ENCODE data around the gene INPP4B.

INPP4B gene

DNA sequence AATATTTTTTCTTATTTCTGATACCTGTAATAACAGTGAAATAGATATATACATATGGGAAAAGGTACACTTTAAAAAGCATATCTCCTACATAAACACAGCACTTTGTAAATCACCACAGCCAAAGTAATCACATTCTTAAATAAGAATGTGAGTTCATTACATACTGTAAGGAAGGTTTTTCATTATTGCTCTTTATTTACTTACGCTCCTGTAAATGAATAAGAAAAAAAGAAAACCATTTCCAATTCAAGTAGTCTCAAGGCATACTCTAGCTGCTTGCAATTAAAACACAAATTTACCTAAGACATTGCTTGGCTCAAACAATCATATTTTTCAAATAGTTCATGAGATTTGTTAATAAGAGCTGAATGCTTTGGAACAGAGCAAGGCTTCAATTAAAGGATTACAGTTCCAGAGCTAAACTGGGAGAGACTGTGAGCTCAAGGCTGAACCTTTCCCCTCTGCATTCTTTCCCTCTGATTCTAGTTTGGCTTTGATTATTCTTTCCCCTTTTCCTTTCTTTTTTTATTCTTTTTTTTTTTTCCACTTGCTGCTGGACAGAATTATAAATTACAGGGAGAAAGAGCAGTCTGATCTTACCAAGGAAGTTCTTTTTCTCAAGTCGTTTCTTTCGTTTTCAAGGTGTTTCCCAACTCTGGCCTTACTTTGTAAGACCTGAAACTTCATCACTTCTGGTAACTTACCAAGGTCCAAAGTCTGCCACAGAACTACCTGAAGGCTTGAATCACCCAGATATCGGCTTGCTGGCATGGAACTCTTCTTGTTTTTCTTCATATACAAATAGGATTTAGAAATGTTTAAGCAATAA is 278.3 kb downstream of the INPP4B start:
- Histone ChIP-seq H3K23ac (ENCODE audit: low read length) (no peak overlapping the region), H3K9ac (ENCODE audit: low read length) (no peak overlapping the region), H3K36me3 (ENCODE audit: control insufficient read depth, insufficient read depth, low read length) (no peaks in the 10 kb centered on the region), H4K8ac (ENCODE audit: low read depth, low read length) (no peak overlapping the region), H3K4ac (ENCODE audit: low read depth, low read length) (no peak overlapping the region), H3K4me2 (ENCODE audit: low read length) (no peak overlapping the region), H3K79me2 (ENCODE audit: control insufficient read depth, insufficient read depth, low read length) (no peaks in the 10 kb centered on the region), H3K4me3 (ENCODE audit: low read length) (no peak overlapping the region), H3K79me1 (ENCODE audit: low read length) (no peaks in the 10 kb centered on the region), H2BK15ac (replicated peaks; ENCODE audit: low read depth) (no peak overlapping the region), H3K56ac (ENCODE audit: low read length) (no peak overlapping the region), H3K18ac (ENCODE audit: low read length) (no peak overlapping the region), H4K5ac (ENCODE audit: low read length) (no peak overlapping the region), H2BK5ac (ENCODE audit: low read length) (no peak overlapping the region), H3K4me1 (ENCODE audit: control insufficient read depth, low read depth, low read length) (no peaks in the 10 kb centered on the region), H3K27me3 (ENCODE audit: insufficient read depth, low read length, poor library complexity) (no peaks in the 10 kb centered on the region), H2AK5ac (ENCODE audit: low read length) (no peak overlapping the region), H3K27ac (ENCODE audit: low read depth, low read length) (no peak overlapping the region), H2BK120ac (ENCODE audit: low read depth, low read length) (no peak overlapping the region)
- no CpG with 5 or more reads among the region's 4 CpGs for WGBS (ENCODE audit: extremely low coverage, insufficient coverage, low lambda C conversion rate)
- DNase-seq = no peak

GRCh38 chr4:142567199-142567598 is 278.9 kb downstream of the INPP4B start:
- H3K4ac ChIP-seq (ENCODE audit: low read depth, low read length) = no peak overlapping the region
- H4K8ac ChIP-seq (ENCODE audit: low read depth, low read length) = no peak overlapping the region
- no peak overlapping the region for H2BK120ac ChIP-seq (ENCODE audit: low read depth, low read length)
- H3K79me1 ChIP-seq (ENCODE audit: low read length) = no peaks in the 10 kb centered on the region
- H3K4me1 ChIP-seq (ENCODE audit: control insufficient read depth, low read depth, low read length) = no peaks in the 10 kb centered on the region
- H2BK15ac ChIP-seq (replicated peaks; ENCODE audit: low read depth) = no peak overlapping the region
- H3K23ac ChIP-seq (ENCODE audit: low read length) = no peak overlapping the region
- H3K36me3 ChIP-seq (ENCODE audit: control insufficient read depth, insufficient read depth, low read length) = no peaks in the 10 kb centered on the region
- H3K18ac ChIP-seq (ENCODE audit: low read length) = no peak overlapping the region
- H3K79me2 ChIP-seq (ENCODE audit: control insufficient read depth, insufficient read depth, low read length) = no peaks in the 10 kb centered on the region
- H3K27ac ChIP-seq (ENCODE audit: low read depth, low read length) = no peak overlapping the region
- no CpG with 5 or more reads among the region's 5 CpGs for WGBS (ENCODE audit: extremely low coverage, insufficient coverage, low lambda C conversion rate)
- no peak overlapping the region for H3K9ac ChIP-seq (ENCODE audit: low read length)
- H2BK5ac ChIP-seq (ENCODE audit: low read length) = no peak overlapping the region
- no peaks in the 10 kb centered on the region for H3K27me3 ChIP-seq (ENCODE audit: insufficient read depth, low read length, poor library complexity)
- no peak overlapping the region for H3K56ac ChIP-seq (ENCODE audit: low read length)
- no peak overlapping the region for H4K5ac ChIP-seq (ENCODE audit: low read length)
- H3K4me3 ChIP-seq (ENCODE audit: low read length) = no peak overlapping the region
- peak; percentile 92 for DNase-seq
- no peak overlapping the region for H3K4me2 ChIP-seq (ENCODE audit: low read length)
- H2AK5ac ChIP-seq (ENCODE audit: low read length) = no peak overlapping the region

- DNase-seq = no peak
- Histone ChIP-seq H2AK5ac (ENCODE audit: low read length) (no peak overlapping the region), H3K4me3 (ENCODE audit: low read length) (no peak overlapping the region), H3K79me2 (ENCODE audit: control insufficient read depth, insufficient read depth, low read length) (no peaks in the 10 kb centered on the region), H3K27ac (ENCODE audit: low read depth, low read length) (no peak overlapping the region), H3K23ac (ENCODE audit: low read length) (no peak overlapping the region), H3K9ac (ENCODE audit: low read length) (no peak overlapping the region), H3K4me2 (ENCODE audit: low read length) (no peak overlapping the region), H4K5ac (ENCODE audit: low read length) (no peak overlapping the region), H3K36me3 (ENCODE audit: control insufficient read depth, insufficient read depth, low read length) (no peaks in the 10 kb centered on the region), H2BK120ac (ENCODE audit: low read depth, low read length) (no peak overlapping the region), H3K27me3 (ENCODE audit: insufficient read depth, low read length, poor library complexity) (no peaks in the 10 kb centered on the region), H2BK5ac (ENCODE audit: low read length) (no peak overlapping the region), H3K4ac (ENCODE audit: low read depth, low read length) (no peak overlapping the region), H3K56ac (ENCODE audit: low read length) (no peak overlapping the region), H2BK15ac (replicated peaks; ENCODE audit: low read depth) (no peak overlapping the region), H3K18ac (ENCODE audit: low read length) (no peak overlapping the region), H4K8ac (ENCODE audit: low read depth, low read length) (no peak overlapping the region), H3K79me1 (ENCODE audit: low read length) (no peaks in the 10 kb centered on the region), H3K4me1 (ENCODE audit: control insufficient read depth, low read depth, low read length) (no peaks in the 10 kb centered on the region)
- no CpG with 5 or more reads among the region's 4 CpGs for WGBS (ENCODE audit: extremely low coverage, insufficient coverage, low lambda C conversion rate)
These were observed 279.3 kb downstream of the INPP4B start for GRCh38 chr4:142566777-142567176.

DNA sequence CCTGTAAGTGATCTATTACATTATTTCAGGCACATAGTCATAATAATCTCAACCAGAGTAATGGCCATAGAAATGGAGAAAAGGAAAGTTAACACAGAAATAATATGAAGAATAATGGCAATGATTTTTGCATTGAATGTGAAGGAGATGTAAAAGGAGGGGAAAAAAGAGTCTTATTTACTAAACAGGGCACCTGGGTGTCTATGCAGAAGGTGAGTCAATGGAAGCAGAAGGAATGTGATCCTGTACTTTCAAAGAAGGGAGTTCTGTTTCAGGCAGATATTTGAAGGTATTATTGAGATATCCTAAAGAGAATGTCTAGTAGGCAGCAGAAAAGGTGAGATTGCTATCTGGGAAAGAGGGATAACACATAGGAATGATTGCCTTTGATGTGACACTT is 279.9 kb downstream of the INPP4B start:
- no peaks in the 10 kb centered on the region for H3K79me2 ChIP-seq (ENCODE audit: control insufficient read depth, insufficient read depth, low read length)
- H3K4me1 ChIP-seq (ENCODE audit: control insufficient read depth, low read depth, low read length) = no peaks in the 10 kb centered on the region
- no peak overlapping the region for H3K9ac ChIP-seq (ENCODE audit: low read length)
- no peak overlapping the region for H2BK15ac ChIP-seq (replicated peaks; ENCODE audit: low read depth)
- no peak overlapping the region for H3K23ac ChIP-seq (ENCODE audit: low read length)
- H3K4me2 ChIP-seq (ENCODE audit: low read length) = no peak overlapping the region
- H2AK5ac ChIP-seq (ENCODE audit: low read length) = no peak overlapping the region
- H3K56ac ChIP-seq (ENCODE audit: low read length) = no peak overlapping the region
- no peaks in the 10 kb centered on the region for H3K36me3 ChIP-seq (ENCODE audit: control insufficient read depth, insufficient read depth, low read length)
- H3K27me3 ChIP-seq (ENCODE audit: insufficient read depth, low read length, poor library complexity) = no peaks in the 10 kb centered on the region
- no peak overlapping the region for H3K18ac ChIP-seq (ENCODE audit: low read length)
- no peak overlapping the region for H4K8ac ChIP-seq (ENCODE audit: low read depth, low read length)
- H3K4me3 ChIP-seq (ENCODE audit: low read length) = no peak overlapping the region
- H2BK5ac ChIP-seq (ENCODE audit: low read length) = no peak overlapping the region
- no peak for DNase-seq
- H3K27ac ChIP-seq (ENCODE audit: low read depth, low read length) = no peak overlapping the region
- H2BK120ac ChIP-seq (ENCODE audit: low read depth, low read length) = no peak overlapping the region
- no peaks in the 10 kb centered on the region for H3K79me1 ChIP-seq (ENCODE audit: low read length)
- no peak overlapping the region for H3K4ac ChIP-seq (ENCODE audit: low read depth, low read length)
- H4K5ac ChIP-seq (ENCODE audit: low read length) = no peak overlapping the region

DNA sequence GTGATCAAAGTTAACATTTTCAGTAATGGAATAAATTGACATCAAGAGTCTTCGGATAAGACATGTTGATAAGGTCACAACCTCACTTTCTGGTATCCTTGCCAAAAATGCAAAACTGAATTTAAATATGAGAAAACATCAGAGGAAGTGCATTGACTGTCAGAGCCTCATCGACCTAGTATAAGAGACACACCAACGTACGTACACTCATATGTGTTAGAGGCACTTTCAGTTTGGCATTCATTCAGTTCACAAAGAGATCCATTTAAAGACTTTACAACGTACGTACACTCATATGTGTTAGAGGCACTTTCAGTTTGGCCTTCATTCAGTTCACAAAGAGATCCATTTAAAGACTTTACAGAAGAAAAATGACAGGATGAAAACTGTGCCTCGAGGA is 280.3 kb downstream of the INPP4B start:
- Histone ChIP-seq H2BK15ac (replicated peaks; ENCODE audit: low read depth) (no peak overlapping the region), H2AK5ac (ENCODE audit: low read length) (no peak overlapping the region), H3K4ac (ENCODE audit: low read depth, low read length) (no peak overlapping the region), H4K8ac (ENCODE audit: low read depth, low read length) (no peak overlapping the region), H3K56ac (ENCODE audit: low read length) (no peak overlapping the region), H3K9ac (ENCODE audit: low read length) (no peak overlapping the region), H3K79me2 (ENCODE audit: control insufficient read depth, insufficient read depth, low read length) (no peaks in the 10 kb centered on the region), H3K23ac (ENCODE audit: low read length) (no peak overlapping the region), H2BK120ac (ENCODE audit: low read depth, low read length) (no peak overlapping the region), H3K27ac (ENCODE audit: low read depth, low read length) (no peak overlapping the region), H3K18ac (ENCODE audit: low read length) (no peak overlapping the region), H3K79me1 (ENCODE audit: low read length) (no peaks in the 10 kb centered on the region), H3K4me3 (ENCODE audit: low read length) (no peak overlapping the region), H3K36me3 (ENCODE audit: control insufficient read depth, insufficient read depth, low read length) (no peaks in the 10 kb centered on the region), H2BK5ac (ENCODE audit: low read length) (no peak overlapping the region), H4K5ac (ENCODE audit: low read length) (no peak overlapping the region), H3K4me1 (ENCODE audit: control insufficient read depth, low read depth, low read length) (no peaks in the 10 kb centered on the region), H3K4me2 (ENCODE audit: low read length) (no peak overlapping the region), H3K27me3 (ENCODE audit: insufficient read depth, low read length, poor library complexity) (no peaks in the 10 kb centered on the region)
- DNase-seq = no peak
- WGBS (ENCODE audit: extremely low coverage, insufficient coverage, low lambda C conversion rate) = no CpG with 5 or more reads among the region's 7 CpGs
